HG03103 (cell line): ENCODE measurements around the gene KDM1A.
"Not testable (repeated sequence)": the region's sequence is repeated elsewhere in the genome, so short reads cannot be mapped to it uniquely, and the experiment has no call there.

Source experiments
- ATAC-seq: cut with Tn5 transposase; IDR thresholded peaks from one replicate; pipeline ENCODE4 v1.9.1; 2021; ENCODE audit warnings: low read depth; ENCODE audit not compliant: unreplicated experiment

KDM1A gene

DNA sequence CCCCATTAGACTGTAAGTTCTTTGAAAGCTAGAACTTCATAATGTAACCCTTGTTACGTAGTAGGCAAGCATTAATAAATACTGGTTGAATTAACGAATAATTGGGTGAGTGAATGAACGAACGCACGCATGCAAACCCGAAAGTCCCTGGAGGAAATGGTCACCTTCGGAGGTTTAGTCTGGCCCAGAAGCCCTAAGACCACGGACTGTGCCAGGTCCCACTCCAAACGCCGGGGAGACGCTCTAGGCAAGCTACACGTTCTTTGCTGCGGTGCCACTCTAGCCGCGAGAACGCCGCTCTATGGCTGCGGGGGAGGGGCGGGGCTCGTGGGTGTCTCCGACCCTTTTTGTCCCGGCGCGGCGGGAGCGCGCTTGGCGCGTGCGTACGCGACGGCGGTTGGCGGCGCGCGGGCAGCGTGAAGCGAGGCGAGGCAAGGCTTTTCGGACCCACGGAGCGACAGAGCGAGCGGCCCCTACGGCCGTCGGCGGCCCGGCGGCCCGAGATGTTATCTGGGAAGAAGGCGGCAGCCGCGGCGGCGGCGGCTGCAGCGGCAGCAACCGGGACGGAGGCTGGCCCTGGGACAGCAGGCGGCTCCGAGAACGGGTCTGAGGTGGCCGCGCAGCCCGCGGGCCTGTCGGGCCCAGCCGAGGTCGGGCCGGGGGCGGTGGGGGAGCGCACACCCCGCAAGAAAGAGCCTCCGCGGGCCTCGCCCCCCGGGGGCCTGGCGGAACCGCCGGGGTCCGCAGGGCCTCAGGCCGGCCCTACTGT, at the start of gene KDM1A:
KDM1A (plus strand) TSS at position 375 of the 769 bp plus-strand sequence; CDS start at position 504, 129 bp downstream.
- peak; percentile 89 for ATAC-seq

DNA sequence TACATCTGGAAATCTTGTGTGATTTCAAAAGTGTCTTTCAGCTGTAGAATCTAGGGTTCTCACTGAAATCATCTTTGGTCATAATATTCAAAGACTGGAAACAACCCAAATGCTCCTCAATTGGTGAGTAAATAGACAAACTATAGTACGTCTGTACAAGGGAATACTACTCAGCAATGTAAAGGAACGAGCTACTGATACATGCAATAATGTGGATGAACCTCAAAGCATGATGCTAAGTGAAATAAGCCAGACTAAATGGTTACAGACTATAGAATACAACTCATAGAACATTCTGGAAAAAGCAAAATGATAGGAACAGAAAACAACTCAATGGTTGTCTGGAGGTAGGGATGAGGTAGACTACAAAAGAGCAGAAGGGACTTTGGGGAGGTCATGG, 49.2 kb upstream of the KDM1A start:
- ATAC-seq, result no peak

DNA sequence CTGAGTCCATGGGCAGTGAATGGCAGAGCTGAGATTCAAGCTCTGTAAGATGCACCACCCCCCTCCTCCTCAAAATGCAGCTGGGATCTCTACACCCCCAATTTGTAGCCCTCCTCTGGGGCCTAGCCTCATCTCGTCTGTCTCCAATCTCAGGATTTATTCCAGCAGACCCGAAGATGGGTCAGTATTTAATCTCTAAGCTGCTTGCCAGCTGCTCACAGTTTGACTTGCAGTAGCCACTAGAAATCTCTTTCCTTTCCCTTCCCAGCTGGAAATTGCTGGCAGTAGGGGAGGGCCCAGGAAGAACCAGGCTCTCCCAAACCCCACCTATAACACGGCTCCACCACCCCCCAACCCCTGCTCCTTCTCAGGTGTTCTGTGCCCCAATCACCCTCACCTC, 48.1 kb upstream of the KDM1A start:
- ATAC-seq, result no peak

DNA sequence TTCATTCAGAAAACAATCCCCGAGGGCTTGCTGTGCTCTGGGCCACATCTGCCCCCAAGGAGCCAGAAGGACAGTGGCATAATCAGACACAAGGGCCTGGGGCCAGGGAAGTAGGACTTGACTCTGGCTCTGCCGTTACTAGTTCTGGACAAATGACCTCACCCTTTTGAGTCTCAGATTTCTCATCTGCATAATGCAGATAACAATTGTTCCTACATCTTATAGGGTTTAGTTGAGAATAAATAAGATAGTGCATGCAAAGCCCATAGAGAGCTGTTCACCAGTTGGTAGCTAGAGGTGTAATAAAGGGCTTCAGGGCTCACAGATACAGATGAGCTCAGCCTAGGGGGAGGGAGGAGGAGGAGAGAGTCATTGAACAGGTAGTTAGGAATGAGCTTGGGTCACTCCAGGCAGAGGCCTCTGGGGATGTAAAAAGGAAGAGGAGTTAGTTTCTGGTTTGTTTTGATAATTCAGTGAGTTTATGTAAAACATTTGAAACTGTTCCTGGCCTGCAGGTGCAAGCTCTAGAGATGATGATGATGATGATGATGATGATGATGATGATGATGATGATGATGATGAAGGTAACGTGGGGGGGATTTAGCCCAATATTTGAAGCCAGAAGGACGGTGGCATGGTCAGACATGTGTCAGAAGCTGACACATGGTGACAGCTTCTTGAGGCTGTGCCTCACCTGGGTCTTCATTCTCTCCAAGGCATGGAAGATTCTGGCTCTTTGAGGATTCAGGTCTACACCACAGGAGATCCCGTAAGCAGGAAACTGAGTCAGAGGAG, 47.5 kb upstream of the KDM1A start:
- no peak for ATAC-seq

DNA sequence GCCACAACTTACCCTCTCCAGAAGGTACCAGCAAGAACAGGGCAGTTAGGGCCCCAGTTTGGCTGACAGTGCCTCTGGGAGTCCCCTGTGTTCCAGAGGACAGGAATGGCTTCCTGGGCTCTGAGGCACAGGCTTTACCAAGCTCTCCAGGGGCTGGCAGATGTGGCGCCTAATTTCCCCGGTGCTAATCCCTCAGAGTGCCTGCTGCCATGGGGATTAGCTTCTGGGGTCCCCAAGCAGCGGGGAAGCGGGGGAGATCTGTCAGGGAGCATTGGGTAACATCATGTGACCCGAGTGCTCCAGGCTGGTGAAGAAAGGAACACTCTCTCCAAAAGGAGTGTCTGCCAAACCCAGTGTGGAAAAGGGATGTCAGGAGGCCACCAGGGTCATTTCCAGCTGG, 46.5 kb upstream of the KDM1A start, which contains the start of gene LACTBL1:
LACTBL1 (minus strand) TSS at position 107 of the 400 bp plus-strand sequence. CDS start 550 bp downstream, outside the sequence.
- ATAC-seq, result no peak

DNA sequence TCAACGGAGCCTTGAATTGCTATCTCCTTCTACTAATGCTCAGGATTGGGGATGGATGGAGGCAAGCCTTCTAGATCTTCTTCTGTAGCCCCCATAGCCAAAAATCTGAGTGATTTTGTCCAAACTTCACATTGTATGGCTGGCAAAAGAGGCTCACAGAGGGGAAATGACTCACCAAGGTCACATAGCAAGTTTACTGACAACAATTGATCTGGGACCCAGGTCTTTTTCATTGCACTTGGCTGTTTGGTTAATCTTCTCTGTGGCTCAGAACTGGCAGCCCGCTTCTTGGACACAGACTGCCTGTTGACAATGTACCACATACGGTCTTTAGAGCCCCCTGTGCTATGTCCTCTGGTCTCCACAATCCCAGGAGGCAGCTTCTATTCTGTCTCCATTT, 43.6 kb upstream of the KDM1A start:
- ATAC-seq, result no peak

GRCh38 chr1:22976127-22976460, 43.2 kb upstream of the KDM1A start:
- ATAC-seq, result no peak

- no peak for ATAC-seq
Measured at GRCh38 chr1:22976461-22977243, 42.6 kb upstream of the KDM1A start.

- ATAC-seq, result no peak
Measured at GRCh38 chr1:22978299-22978698, 41.0 kb upstream of the KDM1A start.

GRCh38 chr1:22980471-22980790, 38.8 kb upstream of the KDM1A start:
- ATAC-seq, result not testable (repeated sequence)

- no peak for ATAC-seq
Measured at GRCh38 chr1:22983944-22984343, 35.3 kb upstream of the KDM1A start.

DNA sequence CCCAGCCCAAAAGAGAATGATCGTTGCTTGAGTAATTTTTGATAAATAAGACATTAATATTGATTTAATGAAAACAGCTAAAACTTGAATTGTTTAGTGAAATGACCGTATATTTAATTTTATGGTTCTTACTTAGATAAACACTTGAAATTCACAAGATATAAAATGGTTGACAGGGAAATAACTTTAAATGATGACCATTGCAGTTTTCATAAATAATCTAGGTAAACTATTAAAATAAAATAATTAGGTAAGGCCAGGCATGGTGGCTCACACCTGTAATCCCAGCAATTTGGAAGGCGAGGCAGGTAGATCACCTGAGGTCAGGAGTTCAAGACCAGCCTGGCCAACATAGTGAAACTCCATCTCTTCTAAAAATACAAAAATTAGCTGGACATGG, 26.9 kb upstream of the KDM1A start:
- ATAC-seq, result not testable (repeated sequence)

DNA sequence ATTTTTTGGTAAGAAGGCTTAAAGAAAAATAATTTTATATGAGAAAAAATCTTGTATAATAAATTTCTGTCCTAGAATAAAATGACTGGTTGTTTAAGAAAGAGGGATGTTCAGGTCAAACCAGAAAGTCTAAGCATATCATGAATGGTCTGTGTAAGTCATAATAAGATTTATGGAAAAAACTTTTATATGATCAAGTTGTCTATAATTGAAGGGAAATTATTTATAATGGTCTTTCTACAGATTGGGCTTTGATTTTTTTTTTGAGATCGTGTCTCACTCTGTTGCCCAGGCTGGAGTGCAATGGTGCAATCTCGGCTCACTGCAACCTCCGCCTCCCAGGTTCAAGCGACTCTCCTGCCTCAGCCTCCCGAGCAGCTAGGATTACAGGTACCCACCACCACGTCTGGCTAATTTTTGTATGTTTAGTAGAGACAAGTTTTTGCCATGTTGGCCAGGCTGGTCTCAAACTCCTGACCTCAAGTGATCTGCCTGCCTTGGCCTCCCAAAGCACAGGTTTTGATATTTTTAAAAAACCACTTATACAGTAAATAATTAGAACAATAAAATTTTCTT, 26.0 kb upstream of the KDM1A start:
- not testable (repeated sequence) for ATAC-seq

- no peak for ATAC-seq
Measured at GRCh38 chr1:22995774-22996173, 23.5 kb upstream of the KDM1A start.

GRCh38 chr1:22997528-22997927, 21.7 kb upstream of the KDM1A start:
- ATAC-seq, result not testable (repeated sequence)

GRCh38 chr1:23000133-23000532, 19.1 kb upstream of the KDM1A start:
- ATAC-seq, result not testable (repeated sequence)

DNA sequence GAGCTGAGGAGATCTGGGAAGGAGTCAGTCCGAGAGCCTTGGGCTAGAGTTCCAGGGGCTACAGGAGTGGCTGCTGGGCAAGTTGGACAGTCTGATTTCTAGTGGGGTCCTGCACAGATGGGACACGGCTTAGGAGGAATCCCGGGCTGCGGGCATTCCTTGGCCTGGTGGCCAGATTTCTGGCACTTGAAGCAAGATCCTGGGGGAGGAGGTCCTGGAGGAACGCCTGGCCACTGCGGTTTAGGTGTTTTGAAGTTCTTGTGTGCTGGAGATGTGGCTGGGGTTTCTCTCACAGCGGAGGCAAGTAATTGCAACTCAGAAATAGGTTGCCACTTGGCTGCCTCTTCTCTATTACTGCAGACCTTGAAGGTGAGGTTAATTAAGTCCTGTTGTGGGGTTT, 17.1 kb upstream of the KDM1A start:
- ATAC-seq, result not testable (repeated sequence)

DNA sequence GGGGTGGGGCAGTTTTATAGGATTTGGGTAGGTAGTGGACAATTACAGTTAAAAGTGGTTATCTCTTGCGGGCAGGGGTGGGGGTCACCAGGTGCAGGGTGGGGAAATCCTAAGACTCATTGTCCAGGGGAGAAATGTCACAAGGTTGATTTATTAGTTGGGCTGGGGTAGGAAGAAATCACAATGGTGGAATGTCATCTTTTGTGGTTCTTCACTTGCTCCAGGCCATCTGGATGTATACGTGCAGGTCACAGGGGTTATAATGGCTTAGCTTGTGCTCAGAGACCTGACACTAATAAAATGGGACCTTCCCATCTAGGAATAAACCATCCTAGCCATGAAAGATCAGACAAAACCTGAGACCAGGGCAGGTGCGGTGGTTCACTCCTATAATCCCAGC, 15.2 kb upstream of the KDM1A start:
- no peak for ATAC-seq

DNA sequence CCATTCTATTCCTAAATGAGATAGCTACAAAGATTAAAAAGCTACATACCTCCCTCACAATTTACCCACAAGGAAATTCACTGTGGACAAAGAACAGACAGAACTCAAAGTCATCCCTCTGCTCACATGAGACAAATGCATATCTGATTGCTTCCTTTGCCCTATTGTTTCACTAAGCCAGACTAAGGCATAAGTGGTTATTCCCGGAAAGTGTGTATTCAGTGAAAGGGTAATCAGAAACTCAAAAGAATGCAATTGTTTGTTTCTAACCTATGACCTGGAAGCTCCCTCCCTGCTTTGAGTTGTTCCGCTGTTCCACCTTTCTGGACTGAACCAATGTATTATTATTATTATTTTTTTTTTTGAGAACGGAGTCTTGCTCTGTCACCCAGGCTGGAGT, 14.5 kb upstream of the KDM1A start:
- ATAC-seq, result not testable (repeated sequence)

GRCh38 chr1:23007106-23007505, 12.2 kb upstream of the KDM1A start:
- no peak for ATAC-seq

DNA sequence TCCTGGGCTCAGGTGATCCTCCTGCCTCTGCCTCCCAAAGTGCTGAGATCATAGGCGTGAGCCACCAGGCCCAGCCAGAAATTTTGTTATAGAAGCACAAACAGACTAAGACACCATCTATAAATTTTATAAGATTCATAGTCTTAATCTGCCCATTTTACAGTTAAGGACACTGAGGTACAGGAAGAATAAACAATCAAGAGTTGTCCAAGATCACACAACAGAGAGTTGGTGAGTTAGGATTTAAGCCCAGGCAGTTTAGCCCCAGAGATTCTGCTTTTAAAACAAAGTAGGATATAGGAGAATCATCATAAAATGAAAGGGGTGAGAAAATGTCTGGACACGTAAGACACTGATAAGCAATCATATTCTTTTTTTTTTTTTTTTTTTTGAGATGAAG, 10.4 kb upstream of the KDM1A start:
- no peak for ATAC-seq
